Measurements from ENCODE around the gene CDKAL1.

CDKAL1 gene

GRCh38 chr6:20623761-20624160 is 89.5 kb downstream of the CDKAL1 start:
- H3K36me3 ChIP-seq (replicated peaks in 1 of 2; ENCODE audit: control insufficient read depth in 2 of 2, insufficient read depth in 2 of 2, low read length in 2 of 2), result no peaks in the 10 kb centered on the region
- no peak overlapping the region for H2BK15ac ChIP-seq (ENCODE audit: low read length)
- no peak overlapping the region for H2BK5ac ChIP-seq (ENCODE audit: low read length)
- H3K23ac ChIP-seq (ENCODE audit: low read depth, low read length, poor library complexity), result no peak overlapping the region
- H3K27ac ChIP-seq (replicated peaks; ENCODE audit: low read length), result no peak overlapping the region
- no peak overlapping the region for H3K9ac ChIP-seq (ENCODE audit: low read depth, low read length, poor library complexity)
- H2AK5ac ChIP-seq (ENCODE audit: low read depth, low read length), result no peak overlapping the region
- H4K91ac ChIP-seq (ENCODE audit: low read depth, low read length, poor library complexity), result no peak overlapping the region
- H3K18ac ChIP-seq (ENCODE audit: low read length), result no peak overlapping the region
- H3K14ac ChIP-seq (ENCODE audit: low read length), result no peak overlapping the region
- no peak for DNase-seq (ENCODE audit: low spot score)
- no peaks in the 10 kb centered on the region for H3K9me3 ChIP-seq (replicated peaks in 1 of 2; ENCODE audit: control insufficient read depth in 2 of 2, insufficient read depth in 1 of 2, low read depth in 1 of 2, low read length in 2 of 2)
- no peak overlapping the region for H2BK12ac ChIP-seq (ENCODE audit: low read length)
- H3K4ac ChIP-seq (ENCODE audit: low read length), result no peak overlapping the region
- H4K8ac ChIP-seq (ENCODE audit: low read depth, low read length), result no peak overlapping the region
- H3K27me3 ChIP-seq (ENCODE audit: control insufficient read depth in 3 of 3, insufficient read depth in 3 of 3, low read depth in 1 of 3, low read length in 3 of 3), result no peaks in the 10 kb centered on the region
- no peak overlapping the region for H2AFZ ChIP-seq (ENCODE audit: low read length)
- no peaks in the 10 kb centered on the region for H3K4me1 ChIP-seq (ENCODE audit: control insufficient read depth in 2 of 2, insufficient read depth in 1 of 2, low read depth in 1 of 2, low read length in 2 of 2)
- no peak overlapping the region for H3K4me3 ChIP-seq (ENCODE audit: low read length in 2 of 2)
- H3K4me2 ChIP-seq (ENCODE audit: insufficient read depth, low read length, poor library complexity, severe bottlenecking), result no peak overlapping the region
- no peaks in the 10 kb centered on the region for H3K79me1 ChIP-seq (ENCODE audit: low read depth, low read length)
- no peak overlapping the region for H2BK120ac ChIP-seq (ENCODE audit: low read depth, low read length)

GRCh38 chr6:20626165-20626564 is 91.9 kb downstream of the CDKAL1 start:
- Histone ChIP-seq H2AFZ (ENCODE audit: low read length) (no peak overlapping the region), H3K4me2 (ENCODE audit: insufficient read depth, low read length, poor library complexity, severe bottlenecking) (no peak overlapping the region), H3K27ac (replicated peaks; ENCODE audit: low read length) (no peak overlapping the region), H3K36me3 (replicated peaks in 1 of 2; ENCODE audit: control insufficient read depth in 2 of 2, insufficient read depth in 2 of 2, low read length in 2 of 2) (no peaks in the 10 kb centered on the region), H2BK15ac (ENCODE audit: low read length) (no peak overlapping the region), H3K18ac (ENCODE audit: low read length) (no peak overlapping the region), H3K79me1 (ENCODE audit: low read depth, low read length) (no peaks in the 10 kb centered on the region), H3K4ac (ENCODE audit: low read length) (no peak overlapping the region), H2BK120ac (ENCODE audit: low read depth, low read length) (no peak overlapping the region), H3K23ac (ENCODE audit: low read depth, low read length, poor library complexity) (no peak overlapping the region), H3K4me1 (ENCODE audit: control insufficient read depth in 2 of 2, insufficient read depth in 1 of 2, low read depth in 1 of 2, low read length in 2 of 2) (peaks cover 0 to 3% of the 10 kb centered on the region in 2 donors), H3K9ac (ENCODE audit: low read depth, low read length, poor library complexity) (no peak overlapping the region), H3K9me3 (replicated peaks in 1 of 2; ENCODE audit: control insufficient read depth in 2 of 2, insufficient read depth in 1 of 2, low read depth in 1 of 2, low read length in 2 of 2) (no peaks in the 10 kb centered on the region), H2BK12ac (ENCODE audit: low read length) (no peak overlapping the region), H3K27me3 (ENCODE audit: control insufficient read depth in 3 of 3, insufficient read depth in 3 of 3, low read depth in 1 of 3, low read length in 3 of 3) (no peaks in the 10 kb centered on the region), H4K91ac (ENCODE audit: low read depth, low read length, poor library complexity) (no peak overlapping the region), H2BK5ac (ENCODE audit: low read length) (no peak overlapping the region), H4K8ac (ENCODE audit: low read depth, low read length) (no peak overlapping the region), H3K14ac (ENCODE audit: low read length) (no peak overlapping the region), H2AK5ac (ENCODE audit: low read depth, low read length) (no peak overlapping the region), H3K4me3 (ENCODE audit: low read length in 2 of 2) (no peak overlapping the region)
- DNase-seq (ENCODE audit: low spot score), result no peak

- Histone ChIP-seq H2BK12ac (ENCODE audit: low read length) (no peak overlapping the region), H3K4me2 (ENCODE audit: insufficient read depth, low read length, poor library complexity, severe bottlenecking) (no peak overlapping the region), H3K14ac (ENCODE audit: low read length) (no peak overlapping the region), H3K36me3 (replicated peaks in 1 of 2; ENCODE audit: control insufficient read depth in 2 of 2, insufficient read depth in 2 of 2, low read length in 2 of 2) (no peaks in the 10 kb centered on the region), H3K4me1 (ENCODE audit: control insufficient read depth in 2 of 2, insufficient read depth in 1 of 2, low read depth in 1 of 2, low read length in 2 of 2) (peaks cover 0 to 3% of the 10 kb centered on the region in 2 donors), H3K9me3 (replicated peaks in 1 of 2; ENCODE audit: control insufficient read depth in 2 of 2, insufficient read depth in 1 of 2, low read depth in 1 of 2, low read length in 2 of 2) (peaks cover 0 to 2% of the 10 kb centered on the region in 2 donors), H2BK120ac (ENCODE audit: low read depth, low read length) (no peak overlapping the region), H4K8ac (ENCODE audit: low read depth, low read length) (no peak overlapping the region), H3K27ac (replicated peaks; ENCODE audit: low read length) (no peak overlapping the region), H3K27me3 (ENCODE audit: control insufficient read depth in 3 of 3, insufficient read depth in 3 of 3, low read depth in 1 of 3, low read length in 3 of 3) (no peaks in the 10 kb centered on the region), H2BK15ac (ENCODE audit: low read length) (no peak overlapping the region), H3K79me1 (ENCODE audit: low read depth, low read length) (no peaks in the 10 kb centered on the region), H2AK5ac (ENCODE audit: low read depth, low read length) (no peak overlapping the region), H3K4ac (ENCODE audit: low read length) (no peak overlapping the region), H3K9ac (ENCODE audit: low read depth, low read length, poor library complexity) (no peak overlapping the region), H2AFZ (ENCODE audit: low read length) (no peak overlapping the region), H3K18ac (ENCODE audit: low read length) (peak overlapping the region; percentile 53), H2BK5ac (ENCODE audit: low read length) (peak overlapping the region; percentile 7), H3K4me3 (ENCODE audit: low read length in 2 of 2) (no peak overlapping the region), H4K91ac (ENCODE audit: low read depth, low read length, poor library complexity) (no peak overlapping the region), H3K23ac (ENCODE audit: low read depth, low read length, poor library complexity) (no peak overlapping the region)
- no peak for DNase-seq (ENCODE audit: low spot score)
- no CpG with 5 or more reads among the region's 1 CpG for WGBS, 2 donors (ENCODE audit: extremely low coverage in 2 of 2, insufficient read length in 2 of 2, insufficient replicate concordance in 1 of 2)
Measured at GRCh38 chr6:20629509-20629908, 95.3 kb downstream of the CDKAL1 start.

GRCh38 chr6:20630136-20630535 is 95.9 kb downstream of the CDKAL1 start:
- Histone ChIP-seq H2AK5ac (ENCODE audit: low read depth, low read length) (no peak overlapping the region), H2BK120ac (ENCODE audit: low read depth, low read length) (no peak overlapping the region), H2BK12ac (ENCODE audit: low read length) (no peak overlapping the region), H3K9ac (ENCODE audit: low read depth, low read length, poor library complexity) (no peak overlapping the region), H3K9me3 (replicated peaks in 1 of 2; ENCODE audit: control insufficient read depth in 2 of 2, insufficient read depth in 1 of 2, low read depth in 1 of 2, low read length in 2 of 2) (peaks cover 0 to 2% of the 10 kb centered on the region in 2 donors), H3K4me1 (ENCODE audit: control insufficient read depth in 2 of 2, insufficient read depth in 1 of 2, low read depth in 1 of 2, low read length in 2 of 2) (peaks cover 0 to 3% of the 10 kb centered on the region in 2 donors), H3K18ac (ENCODE audit: low read length) (peak overlapping the region; percentile 35), H3K4me2 (ENCODE audit: insufficient read depth, low read length, poor library complexity, severe bottlenecking) (no peak overlapping the region), H3K27ac (replicated peaks; ENCODE audit: low read length) (no peak overlapping the region), H3K14ac (ENCODE audit: low read length) (peak overlapping the region; percentile 84), H2AFZ (ENCODE audit: low read length) (no peak overlapping the region), H4K8ac (ENCODE audit: low read depth, low read length) (no peak overlapping the region), H3K27me3 (ENCODE audit: control insufficient read depth in 3 of 3, insufficient read depth in 3 of 3, low read depth in 1 of 3, low read length in 3 of 3) (no peaks in the 10 kb centered on the region), H2BK5ac (ENCODE audit: low read length) (peak overlapping the region; percentile 7), H3K4me3 (ENCODE audit: low read length in 2 of 2) (no peak overlapping the region), H3K4ac (ENCODE audit: low read length) (no peak overlapping the region), H4K91ac (ENCODE audit: low read depth, low read length, poor library complexity) (no peak overlapping the region), H3K36me3 (replicated peaks in 1 of 2; ENCODE audit: control insufficient read depth in 2 of 2, insufficient read depth in 2 of 2, low read length in 2 of 2) (no peaks in the 10 kb centered on the region), H3K23ac (ENCODE audit: low read depth, low read length, poor library complexity) (no peak overlapping the region), H3K79me1 (ENCODE audit: low read depth, low read length) (no peaks in the 10 kb centered on the region), H2BK15ac (ENCODE audit: low read length) (no peak overlapping the region)
- DNase-seq (ENCODE audit: low spot score), result no peak
- WGBS, 2 donors (ENCODE audit: extremely low coverage in 2 of 2, insufficient read length in 2 of 2, insufficient replicate concordance in 1 of 2), result no CpG with 5 or more reads among the region's 3 CpGs

All from neuronal stem cell (in vitro differentiated cells).